Nephron (organoid): ENCODE data around the gene SLC25A48.

Experiments
- H3K27ac Mint-ChIP-seq, 3 experiments: 2 replicates each; pipeline ENCODE4 v1.8.0; 2020; ENCODE audit warnings: mixed read lengths in 3 of 3, mild to moderate bottlenecking in 2 of 3, moderate library complexity in 1 of 3
- H3K27me3 Mint-ChIP-seq: 2 replicates; pipeline ENCODE4 v1.8.0; 2021; ENCODE audit warnings: low read depth, mild to moderate bottlenecking, moderate library complexity, mixed read lengths
- H3K36me3 Mint-ChIP-seq: 2 replicates; pipeline ENCODE4 v1.8.0; 2020; ENCODE audit warnings: low read depth, mixed read lengths
- H3K4me1 Mint-ChIP-seq: 2 replicates; pipeline ENCODE4 v1.8.0; 2020; ENCODE audit warnings: mixed read lengths
- H3K4me3 Mint-ChIP-seq, 3 experiments: 2 replicates each; pipeline ENCODE4 v1.8.0; 2020; ENCODE audit warnings: mild to moderate bottlenecking in 3 of 3, mixed read lengths in 3 of 3, moderate library complexity in 2 of 3
- H3K9me3 Mint-ChIP-seq: 2 replicates; pipeline ENCODE4 v1.8.0; 2020; ENCODE audit warnings: mixed read lengths
- CTCF ChIP-seq, 3 experiments: fragments of 200-600 bp; sonication (generic); IDR thresholded peaks; one replicate each; pipeline ENCODE4 v1.5.0; 2021; ENCODE audit warnings: antibody characterized with exemption in 3 of 3; ENCODE audit not compliant: unreplicated experiment in 3 of 3

SLC25A48 gene

GRCh38 chr5:135823881-135824280 lies 10.6 kb upstream of the SLC25A48 start:
- H3K27me3 Mint-ChIP-seq, result peaks cover 32% of the 10 kb centered on the region
- no peak overlapping the region for H3K27ac Mint-ChIP-seq
- no peak for TF ChIP-seq CTCF (IDR thresholded peaks at IDR 0.05; ENCODE audit: unreplicated experiment in 3 of 3)
- H3K36me3 Mint-ChIP-seq, result no peaks in the 10 kb centered on the region
- no peak overlapping the region for H3K4me3 Mint-ChIP-seq
- no peaks in the 10 kb centered on the region for H3K9me3 Mint-ChIP-seq
- no peaks in the 10 kb centered on the region for H3K4me1 Mint-ChIP-seq

GRCh38 chr5:135824541-135825041 lies 9.9 kb upstream of the SLC25A48 start:
- peaks cover 38% of the 10 kb centered on the region for H3K27me3 Mint-ChIP-seq

DNA sequence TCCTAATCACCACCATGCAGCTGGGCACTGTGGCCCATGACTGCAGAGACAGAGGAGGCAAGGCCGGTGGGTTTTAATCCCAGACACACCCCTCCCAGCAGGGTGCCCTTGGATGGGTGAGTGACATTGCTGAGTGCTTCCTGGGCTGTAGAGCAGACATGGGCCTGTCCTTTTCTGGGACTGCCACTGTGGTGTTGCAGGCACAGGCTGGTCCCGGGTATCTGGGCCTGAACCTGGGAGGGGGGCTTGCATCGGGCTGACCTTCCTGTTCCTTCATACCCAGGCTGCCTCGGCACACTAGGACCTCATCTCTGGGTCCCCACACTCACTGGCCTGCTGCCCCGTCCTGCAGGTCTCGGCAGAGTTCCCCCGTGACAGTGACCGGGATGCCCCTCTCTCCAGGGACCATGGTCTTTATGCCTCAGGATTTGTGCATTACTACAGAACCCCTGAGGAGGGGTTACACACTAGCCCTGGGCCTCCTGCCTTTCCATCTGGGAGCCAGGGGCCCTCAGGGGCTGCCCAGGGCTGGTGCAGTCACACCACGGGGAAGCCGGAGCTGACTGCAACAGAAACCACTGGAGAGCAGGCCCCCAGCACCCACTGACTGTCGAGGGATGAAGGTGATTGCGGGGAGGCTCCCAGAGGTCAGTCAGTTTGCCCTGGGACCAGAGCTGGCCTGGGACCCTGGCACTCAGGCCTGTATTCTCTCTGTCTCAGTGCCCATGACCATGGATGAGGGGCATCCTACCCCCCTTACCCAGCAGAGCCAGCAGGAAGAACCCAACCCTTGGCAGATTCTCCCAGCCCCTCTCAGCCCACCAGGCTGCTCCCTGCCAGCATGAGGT lies 8.9 kb upstream of the SLC25A48 start:
- H3K9me3 Mint-ChIP-seq, result no peaks in the 10 kb centered on the region
- no peaks in the 10 kb centered on the region for H3K36me3 Mint-ChIP-seq
- no peak overlapping the region for H3K4me3 Mint-ChIP-seq
- H3K27me3 Mint-ChIP-seq, result peaks cover 45% of the 10 kb centered on the region
- no peak overlapping the region for H3K27ac Mint-ChIP-seq
- no peak for TF ChIP-seq CTCF (IDR thresholded peaks at IDR 0.05; ENCODE audit: unreplicated experiment in 3 of 3)
- H3K4me1 Mint-ChIP-seq, result peaks cover 8% of the 10 kb centered on the region

More at GRCh38 chr5:135824541-135825041, 9.9 kb upstream of the SLC25A48 start:
- Mint-ChIP-seq H3K4me3 (no peak overlapping the region), H3K4me1 (no peaks in the 10 kb centered on the region), H3K36me3 (no peaks in the 10 kb centered on the region), H3K9me3 (no peaks in the 10 kb centered on the region), H3K27ac (no peak overlapping the region)
- TF ChIP-seq CTCF (IDR thresholded peaks at IDR 0.05; ENCODE audit: unreplicated experiment in 3 of 3), result no peak

DNA sequence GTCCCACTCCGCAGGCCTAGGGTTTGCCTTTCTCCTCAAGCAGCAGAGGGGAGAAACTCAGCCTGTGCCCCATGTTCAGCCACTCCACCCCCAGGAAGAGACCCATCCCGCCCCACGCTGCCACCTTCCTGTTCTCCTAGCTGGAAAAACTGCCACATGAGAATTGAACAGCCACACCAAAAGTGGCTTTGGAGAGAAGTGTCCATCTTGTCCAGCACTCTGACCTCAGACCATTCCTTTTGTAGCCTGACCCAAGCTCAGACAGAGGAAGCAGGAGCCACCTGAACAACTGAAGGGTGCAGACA lies 8.3 kb upstream of the SLC25A48 start:
- no peak overlapping the region for H3K27ac Mint-ChIP-seq
- H3K4me3 Mint-ChIP-seq, result no peak overlapping the region
- H3K36me3 Mint-ChIP-seq, result no peaks in the 10 kb centered on the region
- TF ChIP-seq CTCF (IDR thresholded peaks at IDR 0.05; ENCODE audit: unreplicated experiment in 3 of 3), result no peak
- H3K27me3 Mint-ChIP-seq, result peaks cover 45% of the 10 kb centered on the region
- H3K4me1 Mint-ChIP-seq, result peaks cover 12% of the 10 kb centered on the region
- no peaks in the 10 kb centered on the region for H3K9me3 Mint-ChIP-seq

DNA sequence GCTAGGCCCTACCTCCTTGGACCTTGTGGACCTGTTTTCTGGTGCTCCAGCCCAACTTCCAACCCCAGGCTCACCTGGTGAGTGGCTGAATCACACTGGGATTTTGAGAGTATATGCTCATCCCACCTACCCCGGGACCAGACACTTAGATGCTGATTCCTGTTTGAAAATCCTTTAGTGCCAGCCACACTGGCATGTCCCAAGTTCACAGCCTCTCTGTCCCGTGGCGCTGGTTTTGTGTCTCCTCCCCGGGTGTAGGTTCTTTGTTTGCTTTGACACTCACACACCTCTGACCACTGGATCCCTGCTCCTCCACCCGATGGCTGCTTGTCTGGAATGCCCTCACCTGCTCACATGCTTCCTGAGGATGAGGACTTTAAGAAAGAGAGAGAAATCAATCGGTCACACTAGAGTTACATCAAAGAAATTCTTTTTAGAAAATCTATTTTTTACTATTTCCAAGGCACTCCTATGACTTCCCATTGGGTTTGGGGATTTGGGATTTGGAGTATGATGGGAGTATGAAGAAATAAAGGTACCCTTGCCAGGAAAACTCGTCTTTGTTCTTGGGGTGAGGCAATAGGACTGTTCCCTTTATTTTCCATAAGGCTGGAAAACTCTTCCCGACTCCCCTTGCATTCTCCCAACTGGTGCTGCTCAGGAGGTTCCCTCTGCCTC lies 7.3 kb upstream of the SLC25A48 start:
- Mint-ChIP-seq H3K4me3 (no peak overlapping the region), H3K36me3 (no peaks in the 10 kb centered on the region), H3K27ac (no peak overlapping the region), H3K27me3 (peaks cover 54% of the 10 kb centered on the region), H3K4me1 (peaks cover 16% of the 10 kb centered on the region), H3K9me3 (no peaks in the 10 kb centered on the region)
- TF ChIP-seq CTCF (IDR thresholded peaks at IDR 0.05; ENCODE audit: unreplicated experiment in 3 of 3), result no peak
